ENCODE measurements around the gene SLC6A19.

SLC6A19 gene

GRCh38 chr5:1270933-1271914 is 69.8 kb downstream of the SLC6A19 start:
- no peak for DNase-seq

GRCh38 chr5:1272201-1272600 is 70.8 kb downstream of the SLC6A19 start:
- DNase-seq: no peak

GRCh38 chr5:1273745-1274144 is 72.3 kb downstream of the SLC6A19 start:
- DNase-seq: no peak

GRCh38 chr5:1274471-1274870 is 73.1 kb downstream of the SLC6A19 start:
- no peak for DNase-seq
